Stimulated activated naive CD4-positive, alpha-beta T cell treated with Interleukin-2 at 50 U/mL for 16 hours (primary cell): Measurements from ENCODE around the gene TSR3.

ENCODE experiments used
- DNase-seq: peaks from one replicate; lab custom pipeline; 2025; lab: John Stamatoyannopoulos, UW

Gene TSR3

GRCh38 chr16:1323296-1324239, 28.1 kb downstream of the TSR3 start:
- no peak for DNase-seq

DNA sequence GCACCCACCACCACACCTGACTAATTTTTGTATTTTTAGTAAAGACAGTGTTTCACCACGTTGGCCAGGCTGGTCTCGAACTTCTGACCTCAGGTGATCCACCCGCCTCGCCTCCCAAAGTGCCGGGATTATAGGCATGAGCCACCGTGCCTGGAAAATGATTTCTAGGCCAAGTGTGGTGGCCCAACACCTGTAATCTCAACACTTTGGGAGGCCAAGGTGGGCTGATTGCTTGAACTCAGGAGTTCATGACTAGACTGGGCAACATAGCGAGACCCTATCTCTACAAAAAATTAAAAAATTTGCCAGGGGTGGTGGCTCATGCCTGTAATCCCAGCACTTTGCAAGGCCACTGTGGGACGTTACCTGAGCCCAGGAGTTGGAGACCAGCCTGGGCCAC, 29.3 kb downstream of the TSR3 start:
- no peak for DNase-seq

GRCh38 chr16:1320658-1321240, 30.9 kb downstream of the TSR3 start:
- no peak for DNase-seq

- no peak for DNase-seq
Measured at GRCh38 chr16:1320097-1320496, 31.6 kb downstream of the TSR3 start.

DNA sequence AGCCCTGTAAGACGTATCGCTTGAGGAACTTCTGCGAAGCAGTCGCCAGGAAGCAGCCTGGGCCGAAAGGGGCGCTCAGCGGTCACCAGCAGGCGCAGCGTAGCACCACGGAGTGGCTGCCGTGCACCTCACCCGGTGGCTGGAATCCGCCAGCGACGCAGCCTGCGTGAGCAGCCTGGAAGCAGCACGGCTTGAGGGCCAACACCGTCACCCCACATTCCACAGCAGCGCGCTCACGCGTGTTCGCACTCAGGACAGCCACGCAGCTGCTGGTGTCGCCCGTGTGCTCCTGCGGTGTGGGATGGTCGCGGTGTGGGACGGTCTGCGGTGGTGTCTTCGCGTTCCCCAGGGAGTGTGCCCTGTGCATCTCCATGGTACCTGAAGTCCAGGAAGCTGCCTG, 32.6 kb downstream of the TSR3 start:
- no peak for DNase-seq

DNA sequence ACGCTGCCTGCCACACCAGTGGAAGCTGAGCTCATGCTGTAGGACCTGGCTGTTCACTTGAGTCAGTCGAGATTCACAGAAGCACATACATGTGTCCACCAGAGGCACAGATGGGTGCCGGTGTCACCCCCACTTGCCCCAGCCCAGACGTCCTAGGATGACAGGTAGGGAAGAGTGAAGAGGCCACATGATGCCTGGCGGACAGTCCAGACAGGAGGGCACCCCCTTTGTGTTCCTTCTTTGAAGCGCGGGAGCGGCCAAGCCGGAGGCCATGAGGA, 33.5 kb downstream of the TSR3 start:
- DNase-seq = no peak

GRCh38 chr16:1317479-1318267, 34.0 kb downstream of the TSR3 start:
- DNase-seq = no peak

DNA sequence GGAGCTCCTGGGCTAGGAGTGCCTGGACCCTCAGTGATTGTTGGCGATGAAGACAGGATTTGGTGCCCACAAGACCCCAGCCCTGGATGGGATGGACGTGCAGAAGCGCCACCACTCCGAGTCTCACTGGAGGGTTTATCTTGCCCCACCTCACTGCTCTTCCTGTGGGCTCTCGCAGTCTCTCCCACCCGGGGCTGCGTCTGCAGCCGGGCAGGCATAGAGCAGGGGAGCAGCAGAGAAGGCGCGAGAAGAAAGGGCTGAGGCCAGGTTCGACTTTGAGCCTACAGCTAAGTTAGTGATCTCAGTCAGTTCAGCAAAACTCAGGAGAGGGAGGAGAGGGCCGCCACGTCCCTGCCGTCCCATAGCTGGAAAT, 35.7 kb downstream of the TSR3 start:
- no peak for DNase-seq

DNA sequence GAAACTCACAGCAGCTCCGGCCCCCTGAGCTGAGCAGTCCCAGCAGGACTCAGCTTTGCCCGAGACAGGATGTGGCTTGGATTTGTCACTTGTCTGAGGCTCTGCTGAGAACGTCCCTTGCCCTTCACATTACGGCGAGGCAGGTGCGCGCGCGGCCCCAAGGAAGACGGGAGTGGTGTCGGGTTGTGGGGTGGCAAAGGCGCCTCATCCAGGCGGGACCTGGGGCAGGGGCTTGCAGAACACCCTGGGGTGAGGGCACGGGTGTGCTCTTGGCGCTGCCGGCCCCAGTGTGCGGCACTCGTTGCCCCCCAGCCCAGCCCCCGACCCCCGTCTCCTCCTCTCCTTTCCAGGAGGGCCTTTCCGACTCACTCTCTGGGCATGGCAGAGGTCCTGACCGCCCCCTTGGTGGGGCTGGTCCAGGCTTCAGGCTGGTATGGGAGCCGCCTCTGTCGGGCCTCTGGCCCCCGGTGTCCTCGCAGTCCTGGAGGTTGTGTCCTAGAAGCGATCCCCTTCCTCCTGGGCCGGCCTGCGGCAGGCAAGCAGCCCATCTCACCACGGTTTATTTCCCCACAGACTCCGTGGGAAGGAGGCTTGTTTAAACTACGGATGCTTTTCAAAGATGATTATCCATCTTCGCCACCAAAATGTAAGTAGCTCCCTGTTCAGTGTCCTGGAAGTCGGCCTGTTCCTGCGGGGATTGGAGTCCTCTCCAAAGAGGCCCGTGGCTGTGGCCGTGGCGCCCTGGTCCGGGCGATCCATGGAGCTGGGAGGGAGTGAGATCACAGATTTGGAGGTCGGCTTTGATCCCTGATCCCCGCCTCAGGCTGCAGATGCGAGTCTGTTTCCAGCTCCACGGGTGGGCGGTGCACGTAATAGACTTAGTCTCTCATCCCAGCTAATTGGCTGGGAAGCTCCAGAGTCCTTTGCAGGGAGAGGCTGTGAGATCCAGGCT, 36.3 kb downstream of the TSR3 start:
- no peak for DNase-seq

DNA sequence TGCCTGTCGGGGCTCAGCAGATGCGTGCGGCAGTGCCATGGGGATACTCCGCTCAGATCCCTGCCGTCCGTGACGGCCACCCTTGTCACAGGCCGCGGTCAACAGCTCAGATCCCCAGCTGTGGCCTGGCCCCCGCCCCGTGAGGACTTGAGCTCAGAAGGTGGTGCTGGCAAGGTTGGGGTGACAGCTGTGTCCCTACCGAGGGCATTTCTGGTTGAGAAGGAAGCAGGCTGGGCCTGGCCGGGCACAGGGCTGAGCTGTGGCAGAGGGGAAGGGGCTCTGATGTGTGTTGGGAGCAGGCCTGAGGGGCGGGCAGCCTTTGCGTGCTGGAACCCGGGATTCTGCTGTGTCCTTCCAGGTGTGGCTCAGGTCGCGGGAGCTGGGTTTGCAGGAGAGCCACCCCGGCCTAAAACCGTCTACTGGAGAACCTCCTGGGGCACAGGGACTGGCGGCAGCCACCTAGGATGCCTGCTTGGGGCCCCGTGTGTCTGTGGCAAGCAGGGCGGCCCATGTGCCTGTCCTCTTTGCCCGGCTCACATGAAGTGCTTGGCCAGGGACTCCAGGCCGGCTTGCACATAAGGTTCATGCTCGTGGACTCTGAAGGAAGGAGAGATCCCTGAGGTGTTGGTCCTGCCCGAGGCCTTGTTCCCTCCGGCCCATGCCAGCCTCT, 37.1 kb downstream of the TSR3 start:
- DNase-seq = no peak

GRCh38 chr16:1313721-1314369, 37.8 kb downstream of the TSR3 start:
- DNase-seq = no peak

- DNase-seq = no peak
Measured at GRCh38 chr16:1312903-1313302, 38.8 kb downstream of the TSR3 start.

DNA sequence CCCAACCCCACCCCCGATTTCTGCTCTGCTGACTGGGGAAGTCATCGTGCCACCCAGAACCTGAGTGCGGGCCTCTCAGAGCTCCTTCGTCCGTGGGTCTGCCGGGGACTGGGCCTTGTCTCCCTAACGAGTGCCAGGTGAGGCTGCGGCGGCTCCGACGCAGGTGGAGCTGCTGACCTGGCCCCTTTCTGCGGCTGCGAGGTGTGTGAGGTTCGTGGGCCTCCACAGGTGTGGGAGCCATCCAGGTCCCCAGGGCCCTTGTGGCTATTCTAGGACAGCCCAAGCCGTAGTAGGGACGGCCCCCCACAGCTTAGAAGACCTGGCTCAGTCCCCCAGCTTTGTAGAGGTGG, 39.2 kb downstream of the TSR3 start:
- DNase-seq = no peak

DNA sequence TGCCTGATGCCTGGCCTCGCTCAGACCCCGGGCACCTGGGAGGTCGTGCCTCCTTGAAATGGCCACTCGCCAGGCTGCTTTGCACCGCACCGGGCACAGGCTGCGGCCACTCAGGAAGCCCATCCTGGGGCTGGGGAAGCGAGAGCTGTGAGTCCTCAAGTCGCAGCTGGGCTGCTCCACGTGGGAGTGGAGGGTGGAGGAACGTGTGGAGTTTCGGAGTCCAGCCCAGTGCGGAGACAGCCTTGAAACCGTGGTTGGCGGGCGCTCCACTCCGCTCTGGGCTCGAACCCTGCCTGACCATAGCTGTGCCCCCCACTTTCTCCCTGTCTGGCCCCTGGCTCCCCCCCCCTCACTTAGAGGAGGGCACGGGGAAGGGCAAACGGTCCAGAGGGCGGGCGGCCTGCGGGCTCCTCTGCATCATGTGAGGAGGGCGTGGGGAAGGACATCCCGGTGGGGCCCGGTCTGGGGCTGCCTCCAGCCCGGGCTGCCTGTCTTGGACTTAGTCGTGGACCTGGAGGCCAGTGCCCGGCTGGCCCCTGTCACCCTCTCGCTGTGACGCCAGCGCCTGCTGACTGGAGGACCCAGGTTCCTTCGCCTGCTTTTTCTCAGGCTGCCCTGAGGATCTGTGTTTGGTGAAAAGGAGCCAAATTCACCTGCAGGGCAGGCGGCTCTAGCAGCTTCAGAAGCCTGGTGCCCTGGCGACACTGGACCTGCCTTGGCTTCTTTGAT, 39.8 kb downstream of the TSR3 start:
- no peak for DNase-seq

DNA sequence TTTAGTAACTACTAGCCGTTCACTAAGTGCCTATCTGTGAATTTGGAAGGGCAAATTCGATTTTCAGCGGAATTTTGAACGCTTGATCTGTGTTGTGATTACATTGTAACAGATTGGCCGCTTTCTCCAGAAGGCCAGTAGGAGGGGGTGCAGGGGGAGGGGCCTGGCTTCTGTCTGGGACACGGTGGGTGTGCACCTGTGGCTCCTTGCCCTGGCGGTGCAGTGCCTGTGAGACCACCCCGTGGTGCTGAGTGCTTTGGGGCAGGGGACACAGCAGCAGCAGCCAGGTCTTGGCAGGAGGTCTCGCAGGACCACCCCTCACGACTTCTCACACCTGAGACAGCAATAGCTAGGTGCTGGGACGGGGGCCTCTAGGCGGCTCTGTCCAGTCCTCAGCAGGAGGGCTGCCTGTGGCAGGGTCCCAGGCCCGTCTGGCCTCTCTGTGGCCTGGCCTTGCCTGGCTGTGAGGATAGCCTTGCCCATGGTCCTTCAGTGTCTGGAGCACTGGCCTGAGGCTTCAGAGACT, 40.4 kb downstream of the TSR3 start:
- DNase-seq = no peak

- DNase-seq = no peak
Measured at GRCh38 chr16:1310832-1311200, 40.9 kb downstream of the TSR3 start.

DNA sequence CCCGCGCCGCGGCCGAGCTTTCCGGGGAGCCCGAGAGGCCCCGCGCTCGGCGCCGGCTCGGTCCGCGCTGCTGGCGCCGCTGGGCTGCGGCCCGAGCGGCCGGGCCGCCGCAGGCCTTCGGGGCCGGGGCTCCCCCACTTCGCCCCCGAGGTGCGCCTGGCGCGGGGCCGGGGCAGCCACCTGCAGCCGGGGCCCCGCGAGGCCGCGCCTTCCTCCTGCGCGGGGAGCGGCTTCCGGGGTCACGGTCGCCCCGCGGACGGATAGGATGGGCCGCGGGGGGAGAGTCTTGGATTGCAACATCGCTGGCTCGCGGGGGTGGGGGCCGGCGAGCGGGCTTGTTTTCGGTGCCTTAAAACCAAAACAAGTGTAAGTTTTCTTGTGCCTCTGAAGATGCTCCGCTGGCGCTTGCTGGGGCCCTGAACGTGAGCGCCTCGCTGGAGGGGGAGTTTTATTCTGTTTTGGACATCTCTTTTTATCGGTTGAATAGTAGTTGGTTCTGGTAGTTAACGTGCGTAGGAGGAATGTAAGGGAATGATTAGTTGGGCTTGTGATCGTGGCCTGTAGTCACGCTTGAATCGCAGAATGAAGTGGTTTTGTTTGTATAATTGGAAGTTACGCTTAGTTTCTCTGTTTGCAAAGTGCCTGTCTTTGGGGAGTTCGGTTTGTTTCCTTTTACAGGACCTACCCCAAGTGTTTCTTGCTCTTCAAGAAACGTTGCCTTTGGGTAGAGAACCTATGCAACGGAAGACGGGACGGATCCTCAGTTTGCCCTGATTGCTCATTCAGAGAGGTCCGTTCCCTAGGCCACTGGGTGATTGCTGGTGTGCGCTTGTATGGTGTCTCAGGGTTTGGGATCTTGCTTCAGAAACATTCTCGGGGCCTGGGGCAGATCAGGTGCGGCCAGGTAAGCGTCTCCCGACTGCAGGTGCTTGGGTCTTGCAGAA, 41.5 kb downstream of the TSR3 start:
- peak; percentile 64 for DNase-seq

- peak; percentile 95 for DNase-seq
Measured at GRCh38 chr16:1308977-1309885, 42.4 kb downstream of the TSR3 start, which contains the start of gene UBE2I. TSS of gene UBE2I (plus strand) at chr16:1309636. CDS start at chr16:1314031, 4,395 bp downstream.
